Endothelial cell of umbilical vein (primary cell): ENCODE measurements around the gene SLC5A6. TPM values are rescaled to one million over a fixed set of nuclear protein-coding genes. Genes with fewer than 3 reads are reported as not detected.

ENCODE experiments used
- BruUV-seq: library from RNA; stranded (reverse); fragments of 400-500 nt; replicated peaks from 2 replicates; lab custom pipeline; 2021; lab: Mats Ljungman, UMichigan
- CTCF ChIA-PET: fragments of 300-600, 350-600 bp; sonication (Branson Sonifier 250); formaldehyde crosslinking; loops from one replicate; lab custom pipeline; 2021; ENCODE audit warnings: antibody characterized with exemption, inconsistent platforms; lab: Charles Lee
- POLR2A ChIA-PET: fragments of 300-600, 350-600 bp; sonication (Branson Sonifier 250); formaldehyde crosslinking; loops from one replicate; lab custom pipeline; 2021; ENCODE audit warnings: antibody characterized with exemption, inconsistent platforms; lab: Charles Lee
- DNase-seq: peaks from one replicate; pipeline ENCODE4 v3.0.0-alpha.2; 2011; ENCODE audit warnings: low read depth, low spot score
- FAIRE-seq: peaks from 2 replicates; lab custom pipeline; 2011; peaks lifted over from hg19 to GRCh38; lab: Jason Lieb, UNC
- H2AFZ ChIP-seq: 2 replicates; pipeline ENCODE4 v1.6.0; 2012; ENCODE audit warnings: low read depth, low read length, control low read depth, inconsistent platforms
- H3K27ac ChIP-seq: 2 replicates; pipeline ENCODE4 v1.5.1; 2011; ENCODE audit warnings: low read depth, mild to moderate bottlenecking, control low read depth, low read length, moderate library complexity; ENCODE audit not compliant: insufficient read depth
- H3K27me3 ChIP-seq, 2 experiments: 2 replicates each; pipeline versions ENCODE4 v1.6.0 to v1.6.1; 2011; ENCODE audit warnings: low read length in 2 of 2, mixed read lengths in 1 of 2; ENCODE audit not compliant: control insufficient read depth in 2 of 2, insufficient read depth in 2 of 2
- H3K36me3 ChIP-seq, 2 experiments: 2 replicates in 1 of 2; 3 replicates in 1 of 2; pipeline ENCODE4 v1.5.1; 2011; ENCODE audit warnings: low read length in 2 of 2, mild to moderate bottlenecking in 1 of 2, moderate library complexity in 1 of 2; ENCODE audit not compliant: control insufficient read depth in 2 of 2, insufficient read depth in 2 of 2; ENCODE audit errors: extremely low read depth in 1 of 2
- H3K4me1 ChIP-seq: 3 replicates; pipeline ENCODE4 v1.5.1; 2011; ENCODE audit warnings: mild to moderate bottlenecking, low read length; ENCODE audit not compliant: control insufficient read depth, insufficient read depth; ENCODE audit errors: extremely low read depth
- H3K4me2 ChIP-seq: 2 replicates; pipeline ENCODE4 v1.6.1; 2011; ENCODE audit warnings: low read length, control low read depth, mixed read lengths; ENCODE audit not compliant: insufficient read depth
- H3K4me3 ChIP-seq, 3 experiments: fragments of 200-600 bp in 1 of 3; sonication (generic), shearing (Covaris generic) in 1 of 3; replicated peaks in 1 of 3; 2 replicates each; pipeline ENCODE4 v1.5.1; 2011 to 2016; ENCODE audit warnings: control low read depth in 3 of 3, low read length in 3 of 3, mild to moderate bottlenecking in 2 of 3, inconsistent platforms in 1 of 3, low read depth in 1 of 3, moderate library complexity in 1 of 3; ENCODE audit not compliant: insufficient read depth in 1 of 3
- H3K79me2 ChIP-seq: 2 replicates; pipeline ENCODE4 v1.6.0; 2012; ENCODE audit warnings: low read length, inconsistent platforms; ENCODE audit not compliant: control insufficient read depth, insufficient read depth
- H3K9ac ChIP-seq: replicated peaks from 2 replicates; pipeline ENCODE3; 2011; ENCODE audit warnings: low read length, control low read depth; ENCODE audit not compliant: insufficient read depth; ENCODE audit errors: extremely low read depth
- H3K9me1 ChIP-seq: replicated peaks from 3 replicates; pipeline ENCODE4 v1.6.0; 2011; ENCODE audit warnings: mild to moderate bottlenecking, low read length; ENCODE audit not compliant: control insufficient read depth, insufficient read depth; ENCODE audit errors: extremely low read depth
- H3K9me3 ChIP-seq: replicated peaks from 2 replicates; pipeline ENCODE4 v1.5.1; 2012; ENCODE audit warnings: low read length, inconsistent platforms; ENCODE audit not compliant: control insufficient read depth, insufficient read depth
- H4K20me1 ChIP-seq: replicated peaks from 2 replicates; pipeline ENCODE3; 2011; ENCODE audit warnings: mild to moderate bottlenecking, low read length; ENCODE audit not compliant: control insufficient read depth, insufficient read depth; ENCODE audit errors: extremely low read depth
- CTCF ChIP-seq, 2 donors: IDR thresholded peaks; 1 replicate in 1 of 2; 2 replicates in 1 of 2; pipeline ENCODE4 v1.5.1; 2011; ENCODE audit warnings: low read length in 2 of 2, mild to moderate bottlenecking in 2 of 2, moderate library complexity in 2 of 2, control low read depth in 1 of 2, inconsistent platforms in 1 of 2, low read depth in 1 of 2; ENCODE audit not compliant: insufficient read depth in 1 of 2; ENCODE audit errors: extremely low read depth in 1 of 2
- EZH2 ChIP-seq: IDR thresholded peaks from 2 replicates; pipeline ENCODE4 v1.6.1; 2012; ENCODE audit warnings: borderline replicate concordance, low read depth, mild to moderate bottlenecking, moderate library complexity, low read length, inconsistent platforms; ENCODE audit not compliant: severe bottlenecking
- FOS ChIP-seq: IDR thresholded peaks from 2 replicates; pipeline ENCODE4 v1.6.1; 2011; ENCODE audit warnings: mild to moderate bottlenecking, low read length, moderate library complexity, borderline replicate concordance; ENCODE audit not compliant: insufficient read depth
- GATA2 ChIP-seq: IDR thresholded peaks from 2 replicates; pipeline ENCODE4 v1.7.0; 2011; ENCODE audit warnings: low read depth, mild to moderate bottlenecking, moderate library complexity, mixed read lengths, low read length; ENCODE audit not compliant: insufficient read length, insufficient read depth
- JUN ChIP-seq: IDR thresholded peaks from 2 replicates; pipeline ENCODE4 v1.6.1; 2011; ENCODE audit warnings: borderline replicate concordance, low read depth; ENCODE audit not compliant: insufficient read length, insufficient read depth
- MAX ChIP-seq: IDR thresholded peaks from 2 replicates; pipeline ENCODE4 v1.6.1; 2011; ENCODE audit not compliant: insufficient read depth, insufficient read length
- MYC ChIP-seq: IDR thresholded peaks from one replicate; pipeline ENCODE4 v1.6.1; 2011; ENCODE audit warnings: mild to moderate bottlenecking, low read depth, low read length
- POLR2A ChIP-seq: IDR thresholded peaks from 2 replicates; pipeline ENCODE4 v1.6.1; 2012; ENCODE audit warnings: low read depth, mild to moderate bottlenecking, control low read depth, low read length
- POLR2AphosphoS5 ChIP-seq: IDR thresholded peaks from 2 replicates; pipeline ENCODE4 v1.6.1; 2012; ENCODE audit warnings: low read depth, mild to moderate bottlenecking, control low read depth, low read length, moderate library complexity; ENCODE audit not compliant: insufficient read depth
- dilution Hi-C: fragments of 300-500 bp; cut with MboI; formaldehyde crosslinking; loops from one replicate; pipeline ENCODE4 v1.15.0; 2019; ENCODE audit warnings: low sequenced_read_pairs; ENCODE audit not compliant: extremely low pct_ligation_motif_present
- intact Hi-C: fragments of 100-400 bp; cut with micrococcal nuclease; formaldehyde crosslinking; loops from one replicate; pipeline ENCODE4 v1.10.0; 2022
- polyA plus RNA-seq, 4 experiments: library from polyadenylated mRNA; depleted of rRNA in 3 of 4; stranded (reverse) in 3 of 4; unstranded in 1 of 4; fragments of >200 nt; gene quantifications; 2 replicates each; pipeline versions ENCODE4 v1.2.1 to v1.2.3, GENCODE V29; 2011 to 2012; ENCODE audit warnings: missing spikeins in 1 of 4
- total RNA-seq: library from RNA; stranded (reverse); gene quantifications from 2 replicates; pipeline ENCODE4 v1.2.3, GENCODE V29; 2021

SLC5A6 gene
- total and polyA plus RNA-seq, 2 donors (not counting 3 experiments of a cell fraction or from before 2014, with no cell fraction given), result 52.0 to 92.5 TPM

GRCh38 chr2:27209621-27210401 lies 2.3 kb downstream of the SLC5A6 start:
- H3K4me3 ChIP-seq, result no peak overlapping the region
- POLR2A ChIA-PET, result interaction anchor here (0.7 kb wide), 1 partner anchor 114 kb away, joined by 4 read pairs; no protein-coding TSS in a partner anchor
- no peak overlapping the region for H3K27ac ChIP-seq
- CTCF ChIA-PET, result interaction anchor here (0.7 kb wide), 1 partner anchor 40 kb away, joined by 4 read pairs; no protein-coding TSS in a partner anchor
- no peak overlapping the region for H3K9ac ChIP-seq
- H3K27me3 ChIP-seq, result no peaks in the 10 kb centered on the region
- H4K20me1 ChIP-seq, result no peaks in the 10 kb centered on the region
- FAIRE-seq (no peak), DNase-seq (no peak)
- H3K4me2 ChIP-seq, result peak overlapping the region; percentile 22
- peaks cover 22 to 28% of the 10 kb centered on the region in 2 experiments for H3K36me3 ChIP-seq
- intact Hi-C loops, result loop anchor here (5.0 kb wide), 2 partner anchors 77 to 162 kb away; partner anchors contain the start of genes EIF2B4 and SNX17
- H3K79me2 ChIP-seq, result peaks cover 14% of the 10 kb centered on the region
- H3K9me3 ChIP-seq, result no peaks in the 10 kb centered on the region
- TF ChIP-seq POLR2AphosphoS5, result no peak
- TF ChIP-seq GATA2, result no peak
- TF ChIP-seq CTCF (IDR thresholded peaks at IDR 0.05; ENCODE audit: extremely low read depth in 1 of 2, insufficient read depth in 1 of 2, low read depth in 1 of 2, low read length in 2 of 2), result no peak
- no peak for TF ChIP-seq EZH2
- no peak for TF ChIP-seq JUN
- TF ChIP-seq MAX, result no peak
- TF ChIP-seq FOS, result no peak
- TF ChIP-seq MYC, result no peak
- TF ChIP-seq POLR2A, result no peak
- dilution Hi-C loops, result no loop called here
- no peak overlapping the region for H2AFZ ChIP-seq
- H3K9me1 ChIP-seq, result no peaks in the 10 kb centered on the region
- BruUV-seq, result TSS peak; percentile 16
- H3K4me1 ChIP-seq, result peaks cover 14% of the 10 kb centered on the region
